ENCODE data around the gene COX7B.
"Not testable (repeated sequence)": the region's sequence is repeated elsewhere in the genome, so short reads cannot be mapped to it uniquely, and the experiment has no call there.

- not testable (repeated sequence) for TF ChIP-seq CTCF (IDR thresholded peaks at IDR 0.05; ENCODE audit: low read length); EZH2 (optimal IDR thresholded peaks at IDR 0.05; ENCODE audit: low read depth, low read length); EZH2phosphoT487 (IDR thresholded peaks at IDR 0.05; ENCODE audit: low read length)
Observed at GRCh38 chrX:77881418-77881817, 17.9 kb upstream of the COX7B start.

Data from MM.1S (cell line).